Measurements from ENCODE around the gene ZNF169.
"Not testable (repeated sequence)": the region's sequence is repeated elsewhere in the genome, so short reads cannot be mapped to it uniquely, and the experiment has no call there.

ZNF169 gene

GRCh38 chr9:94228616-94229015, 30.5 kb upstream of the ZNF169 start:
- ATAC-seq (ENCODE audit: insufficient read depth, low read depth) (no peak), DNase-seq (no peak)
- no peaks in the 10 kb centered on the region for H3K4me1 ChIP-seq (ENCODE audit: insufficient read depth, low read length)
- no peak overlapping the region for H3K27ac ChIP-seq (ENCODE audit: low read length)
- H3K4me2 ChIP-seq (ENCODE audit: insufficient read depth, low read length) = no peak overlapping the region
- no peak overlapping the region for H3K4me3 ChIP-seq (ENCODE audit: low read depth in 1 of 2, low read length in 2 of 2)
- H2AFZ ChIP-seq (ENCODE audit: low read depth, low read length) = no peak overlapping the region
- no peaks in the 10 kb centered on the region for H3K9me3 ChIP-seq (ENCODE audit: insufficient read depth, low read length, severe bottlenecking)
- H3K9ac ChIP-seq (ENCODE audit: low read depth, low read length) = no peak overlapping the region
- H3K79me2 ChIP-seq (ENCODE audit: insufficient read depth, low read length) = no peaks in the 10 kb centered on the region
- H3K36me3 ChIP-seq (ENCODE audit: insufficient read depth, low read length) = no peaks in the 10 kb centered on the region
- TF ChIP-seq CTCF (IDR thresholded peaks at IDR 0.05; ENCODE audit: borderline replicate concordance, extremely low read depth, low read length, poor library complexity, severe bottlenecking) (no peak), EZH2 (IDR thresholded peaks at IDR 0.05; ENCODE audit: borderline replicate concordance, low read depth, low read length, severe bottlenecking) (no peak)
- no peaks in the 10 kb centered on the region for H3K27me3 ChIP-seq (ENCODE audit: insufficient read depth, low read length, poor library complexity)
- no peaks in the 10 kb centered on the region for H4K20me1 ChIP-seq (ENCODE audit: insufficient read depth, low read length)

- H3K27ac ChIP-seq (ENCODE audit: low read length) = no peak overlapping the region
- no peaks in the 10 kb centered on the region for H3K27me3 ChIP-seq (ENCODE audit: insufficient read depth, low read length, poor library complexity)
- no peaks in the 10 kb centered on the region for H4K20me1 ChIP-seq (ENCODE audit: insufficient read depth, low read length)
- no peaks in the 10 kb centered on the region for H3K4me1 ChIP-seq (ENCODE audit: insufficient read depth, low read length)
- no peak for ATAC-seq (ENCODE audit: insufficient read depth, low read depth)
- no peak for DNase-seq
- no peak overlapping the region for H3K4me2 ChIP-seq (ENCODE audit: insufficient read depth, low read length)
- H3K9ac ChIP-seq (ENCODE audit: low read depth, low read length) = no peak overlapping the region
- TF ChIP-seq EZH2 (IDR thresholded peaks at IDR 0.05; ENCODE audit: borderline replicate concordance, low read depth, low read length, severe bottlenecking) (no peak), CTCF (IDR thresholded peaks at IDR 0.05; ENCODE audit: borderline replicate concordance, extremely low read depth, low read length, poor library complexity, severe bottlenecking) (no peak)
- H3K9me3 ChIP-seq (ENCODE audit: insufficient read depth, low read length, severe bottlenecking) = no peaks in the 10 kb centered on the region
- no peak overlapping the region for H2AFZ ChIP-seq (ENCODE audit: low read depth, low read length)
- H3K4me3 ChIP-seq (ENCODE audit: low read depth in 1 of 2, low read length in 2 of 2) = no peak overlapping the region
- H3K79me2 ChIP-seq (ENCODE audit: insufficient read depth, low read length) = no peaks in the 10 kb centered on the region
- no peaks in the 10 kb centered on the region for H3K36me3 ChIP-seq (ENCODE audit: insufficient read depth, low read length)
These were observed 26.7 kb upstream of the ZNF169 start for GRCh38 chr9:94232428-94232827.

- H4K20me1 ChIP-seq (ENCODE audit: insufficient read depth, low read length); H3K4me3 ChIP-seq (ENCODE audit: low read depth in 1 of 2, low read length in 2 of 2); H3K4me2 ChIP-seq (ENCODE audit: insufficient read depth, low read length); H3K27me3 ChIP-seq (ENCODE audit: insufficient read depth, low read length, poor library complexity); H2AFZ ChIP-seq (ENCODE audit: low read depth, low read length); H3K4me1 ChIP-seq (ENCODE audit: insufficient read depth, low read length); H3K27ac ChIP-seq (ENCODE audit: low read length); H3K9me3 ChIP-seq (ENCODE audit: insufficient read depth, low read length, severe bottlenecking); H3K79me2 ChIP-seq (ENCODE audit: insufficient read depth, low read length); H3K9ac ChIP-seq (ENCODE audit: low read depth, low read length); ATAC-seq (ENCODE audit: insufficient read depth, low read depth); H3K36me3 ChIP-seq (ENCODE audit: insufficient read depth, low read length); DNase-seq: not testable (repeated sequence)
These were observed 18.0 kb upstream of the ZNF169 start for GRCh38 chr9:94241098-94241497.

- no peak overlapping the region for H3K27ac ChIP-seq (ENCODE audit: low read length)
- ATAC-seq (ENCODE audit: insufficient read depth, low read depth) = no peak
- H3K4me2 ChIP-seq (ENCODE audit: insufficient read depth, low read length) = no peak overlapping the region
- H3K4me1 ChIP-seq (ENCODE audit: insufficient read depth, low read length) = no peaks in the 10 kb centered on the region
- no peak for DNase-seq
- TF ChIP-seq CTCF (IDR thresholded peaks at IDR 0.05; ENCODE audit: borderline replicate concordance, extremely low read depth, low read length, poor library complexity, severe bottlenecking) = no peak
- TF ChIP-seq EZH2 (IDR thresholded peaks at IDR 0.05; ENCODE audit: borderline replicate concordance, low read depth, low read length, severe bottlenecking) = no peak
- no peaks in the 10 kb centered on the region for H3K36me3 ChIP-seq (ENCODE audit: insufficient read depth, low read length)
- H3K9ac ChIP-seq (ENCODE audit: low read depth, low read length) = no peak overlapping the region
- H3K4me3 ChIP-seq (ENCODE audit: low read depth in 1 of 2, low read length in 2 of 2) = no peak overlapping the region
- no peaks in the 10 kb centered on the region for H3K79me2 ChIP-seq (ENCODE audit: insufficient read depth, low read length)
- no peaks in the 10 kb centered on the region for H4K20me1 ChIP-seq (ENCODE audit: insufficient read depth, low read length)
- no peaks in the 10 kb centered on the region for H3K9me3 ChIP-seq (ENCODE audit: insufficient read depth, low read length, severe bottlenecking)
- no peaks in the 10 kb centered on the region for H3K27me3 ChIP-seq (ENCODE audit: insufficient read depth, low read length, poor library complexity)
- H2AFZ ChIP-seq (ENCODE audit: low read depth, low read length) = no peak overlapping the region
These were observed 13.4 kb upstream of the ZNF169 start for GRCh38 chr9:94245651-94246050.

Measured in DND-41 (cell line).